Measurements from ENCODE around the gene GSK3B.

GSK3B gene

DNA sequence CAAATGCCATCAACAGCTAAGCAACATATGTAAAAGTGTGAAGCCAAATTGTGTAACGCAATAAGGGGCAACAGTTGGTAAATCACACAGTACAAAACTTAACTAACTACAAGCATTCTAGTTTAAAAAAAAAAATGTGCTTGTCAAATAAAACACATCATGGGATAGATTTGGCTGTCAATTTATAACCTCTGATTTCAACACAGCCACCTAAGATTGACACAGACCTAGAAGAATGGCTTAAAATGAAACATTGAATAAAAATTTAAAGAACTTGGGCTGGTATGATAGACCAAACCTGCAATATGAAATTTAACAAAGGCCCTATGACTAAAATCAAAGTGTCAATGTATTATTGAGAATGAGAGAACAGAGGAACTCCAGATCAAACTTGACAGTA lies 164.0 kb downstream of the GSK3B start:
- Mint-ChIP-seq H3K36me3 (no peaks in the 10 kb centered on the region), H3K4me1 (ENCODE audit: low read depth) (peaks cover 27% of the 10 kb centered on the region), H3K27ac (no peak overlapping the region), H3K9me3 (ENCODE audit: low read depth) (no peaks in the 10 kb centered on the region), H3K27me3 (no peaks in the 10 kb centered on the region), H3K4me3 (no peak overlapping the region)

DNA sequence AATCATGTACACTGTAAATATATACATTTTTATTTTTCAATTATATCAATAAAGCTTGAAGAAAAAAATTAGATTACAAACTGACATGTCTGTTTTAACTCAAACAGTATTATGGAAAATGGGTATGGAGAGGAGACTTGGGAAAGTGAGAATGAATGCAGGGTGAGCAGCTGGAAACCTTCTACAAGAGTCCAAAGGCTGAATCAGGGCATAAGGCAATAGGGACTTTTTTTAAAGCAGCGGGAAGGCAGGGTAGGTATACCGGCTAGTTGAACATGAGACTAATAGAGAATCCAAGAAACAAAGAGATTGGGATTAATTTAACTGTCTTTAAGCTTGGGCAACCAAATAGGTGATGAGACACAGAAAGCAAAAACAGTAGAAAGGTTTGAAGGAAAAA lies 167.1 kb downstream of the GSK3B start:
- Mint-ChIP-seq H3K36me3 (peaks cover 2% of the 10 kb centered on the region), H3K9me3 (ENCODE audit: low read depth) (no peaks in the 10 kb centered on the region), H3K27me3 (no peaks in the 10 kb centered on the region), H3K4me3 (no peak overlapping the region), H3K27ac (no peak overlapping the region), H3K4me1 (ENCODE audit: low read depth) (peaks cover 21% of the 10 kb centered on the region)

DNA sequence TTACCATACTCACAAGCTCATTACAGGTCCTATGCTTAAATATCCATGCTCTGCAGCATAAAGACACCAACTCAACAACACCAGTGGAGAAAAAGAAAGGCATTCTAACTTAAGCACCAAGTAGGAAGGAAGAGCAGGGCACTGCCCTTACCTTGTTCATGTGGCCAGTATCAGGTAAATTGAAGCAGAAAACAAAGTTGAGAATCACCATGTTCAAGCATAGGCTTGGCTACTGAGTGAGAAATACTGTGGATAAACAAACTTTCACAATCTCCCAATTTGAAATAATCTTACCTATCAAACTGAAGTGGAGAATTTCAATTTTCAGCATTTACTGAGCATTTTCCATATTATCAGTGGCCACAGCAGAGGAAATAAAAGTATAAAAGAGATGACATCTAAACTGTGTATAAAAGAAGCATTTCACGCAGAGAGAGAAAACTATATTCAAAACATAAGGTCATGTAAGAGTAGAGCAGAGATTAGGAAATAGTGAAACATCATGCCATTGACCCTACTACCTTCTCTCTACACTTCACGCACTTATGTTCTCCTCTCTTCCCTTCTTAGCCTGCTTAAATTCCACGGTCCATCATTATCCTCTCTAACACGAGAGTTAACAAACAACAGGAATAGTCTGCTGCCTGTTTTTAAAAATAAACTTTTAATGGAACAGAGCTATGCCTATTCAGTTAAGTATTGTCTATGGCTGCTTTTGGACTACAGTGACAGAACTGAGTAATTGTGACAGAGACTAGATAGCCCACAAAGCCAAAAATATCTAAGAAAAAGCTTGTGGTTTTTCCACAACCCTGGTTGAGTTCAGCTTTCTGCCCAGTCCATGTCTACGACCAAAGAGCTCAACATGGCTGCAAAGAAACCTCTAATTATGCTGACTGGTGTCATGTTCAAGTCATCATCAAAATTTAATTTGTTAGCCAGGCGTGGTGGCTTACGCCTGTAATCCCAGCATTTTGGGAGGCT lies 169.8 kb downstream of the GSK3B start:
- Mint-ChIP-seq H3K9me3 (ENCODE audit: low read depth) (no peaks in the 10 kb centered on the region), H3K4me3 (no peak overlapping the region), H3K4me1 (ENCODE audit: low read depth) (peaks cover 17% of the 10 kb centered on the region), H3K36me3 (peaks cover 9% of the 10 kb centered on the region), H3K27ac (peak overlapping the region; percentile 5), H3K27me3 (no peaks in the 10 kb centered on the region)

DNA sequence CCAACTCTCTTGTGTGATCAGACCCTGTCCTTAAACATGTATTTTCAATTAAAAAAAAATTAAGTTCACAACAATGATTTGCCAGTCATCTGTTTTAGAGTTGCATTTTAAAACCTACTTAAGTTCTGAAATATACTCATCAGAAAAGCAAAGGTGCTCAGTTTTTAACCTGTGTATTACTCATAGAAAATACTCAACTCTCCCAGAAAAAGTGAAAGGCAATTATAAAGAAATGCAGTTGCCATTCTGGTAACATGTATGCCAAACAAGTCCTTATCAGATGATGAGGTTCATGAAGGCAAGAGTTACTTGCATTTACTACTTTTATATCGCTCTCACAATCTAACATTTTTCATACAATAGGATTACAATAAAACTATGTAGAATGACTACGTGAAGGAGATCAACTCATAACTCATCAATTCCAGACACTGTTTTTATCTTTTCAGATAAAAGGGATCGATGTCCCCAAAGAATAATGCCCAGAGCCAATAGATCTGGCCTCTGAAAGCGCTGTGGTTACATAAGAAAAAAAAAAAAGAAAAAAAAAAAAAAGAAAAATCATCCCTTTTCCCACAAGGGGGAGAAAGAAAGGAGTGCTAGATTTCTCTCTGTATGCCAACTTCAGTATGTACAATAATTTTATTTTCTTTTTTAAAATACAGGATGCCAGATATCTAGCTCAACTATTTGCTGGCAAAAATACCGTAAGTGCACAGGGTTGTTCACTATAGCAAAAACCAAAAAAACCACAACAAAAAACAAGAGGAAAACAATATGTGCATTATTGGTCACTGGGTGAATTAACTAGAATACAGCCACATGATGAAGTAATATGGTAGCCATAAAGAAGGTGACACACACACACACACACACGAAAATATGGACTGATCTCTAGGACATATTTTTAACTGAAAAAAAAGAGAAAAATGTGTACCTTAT lies 175.0 kb downstream of the GSK3B start:
- peaks cover 15% of the 10 kb centered on the region for H3K36me3 Mint-ChIP-seq
- no peaks in the 10 kb centered on the region for H3K9me3 Mint-ChIP-seq (ENCODE audit: low read depth)
- H3K27ac Mint-ChIP-seq = no peak overlapping the region
- no peak overlapping the region for H3K4me3 Mint-ChIP-seq
- no peaks in the 10 kb centered on the region for H3K27me3 Mint-ChIP-seq
- H3K4me1 Mint-ChIP-seq (ENCODE audit: low read depth) = peaks cover 18% of the 10 kb centered on the region

DNA sequence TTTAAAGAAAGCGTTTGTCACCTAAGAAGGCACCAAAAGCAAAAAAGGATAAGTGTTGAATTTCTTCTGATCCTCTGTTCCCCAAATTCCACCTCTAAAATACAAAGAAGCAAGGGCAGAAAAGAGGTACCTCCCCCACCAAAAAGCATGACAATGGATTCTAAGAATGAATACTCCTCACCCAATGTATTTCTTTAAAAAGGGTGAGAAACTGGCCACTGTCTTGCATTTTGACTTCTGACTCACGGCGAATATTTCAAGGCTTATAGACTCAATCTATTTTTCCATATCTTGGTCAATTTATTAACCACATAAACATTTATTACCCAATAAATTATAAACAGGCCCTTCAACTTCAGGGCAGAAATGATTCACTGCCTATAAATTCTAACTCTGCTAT lies 181.2 kb downstream of the GSK3B start:
- H3K4me1 Mint-ChIP-seq (ENCODE audit: low read depth) = peaks cover 29% of the 10 kb centered on the region
- H3K36me3 Mint-ChIP-seq = peaks cover 19% of the 10 kb centered on the region
- peak overlapping the region; percentile 50 for H3K27ac Mint-ChIP-seq
- H3K9me3 Mint-ChIP-seq (ENCODE audit: low read depth) = no peaks in the 10 kb centered on the region
- no peak overlapping the region for H3K4me3 Mint-ChIP-seq
- no peaks in the 10 kb centered on the region for H3K27me3 Mint-ChIP-seq

DNA sequence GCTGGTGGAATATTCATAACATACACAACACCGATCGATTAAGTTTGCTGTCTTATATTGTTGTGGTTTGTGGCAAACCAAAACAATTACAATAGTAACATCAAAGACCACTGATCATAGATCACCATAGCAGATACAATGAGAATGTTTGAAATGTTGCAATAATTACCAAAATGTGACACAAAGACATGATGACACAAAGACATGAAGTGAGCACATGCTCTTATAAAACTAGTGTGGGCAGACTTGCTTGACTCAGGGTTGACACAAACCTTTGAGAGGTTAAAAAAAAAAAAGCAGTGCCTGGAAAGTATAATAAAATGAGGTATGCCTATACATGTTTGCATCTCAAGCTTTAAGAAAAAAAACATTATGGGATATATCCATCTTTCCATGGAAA lies 182.0 kb downstream of the GSK3B start:
- Mint-ChIP-seq H3K4me3 (peak overlapping the region; percentile 45), H3K27me3 (no peaks in the 10 kb centered on the region), H3K4me1 (ENCODE audit: low read depth) (peaks cover 29% of the 10 kb centered on the region), H3K27ac (peak overlapping the region; percentile 88), H3K9me3 (ENCODE audit: low read depth) (no peaks in the 10 kb centered on the region), H3K36me3 (peaks cover 19% of the 10 kb centered on the region)

DNA sequence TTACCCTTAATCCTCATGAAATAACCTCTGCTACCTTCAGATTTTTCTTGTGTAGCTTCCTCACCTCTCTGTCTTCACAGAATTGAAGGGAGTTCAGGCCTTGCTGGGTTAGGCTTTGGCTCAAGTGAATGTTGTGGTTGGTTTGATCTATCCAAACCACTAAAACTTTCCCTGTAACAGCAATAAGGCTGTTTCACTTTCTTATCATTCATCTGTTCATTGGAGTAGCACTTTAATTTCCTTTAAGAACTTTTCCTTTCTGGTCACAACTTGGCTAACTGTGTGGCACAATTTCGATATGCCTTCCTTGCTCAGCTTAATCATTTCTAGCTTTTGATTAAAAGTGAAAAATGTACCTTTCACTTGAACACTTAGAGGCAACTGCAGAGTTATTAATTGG lies 182.5 kb downstream of the GSK3B start:
- Mint-ChIP-seq H3K4me3 (peak overlapping the region; percentile 45), H3K36me3 (peaks cover 19% of the 10 kb centered on the region), H3K9me3 (ENCODE audit: low read depth) (no peaks in the 10 kb centered on the region), H3K4me1 (ENCODE audit: low read depth) (peaks cover 28% of the 10 kb centered on the region), H3K27ac (peak overlapping the region; percentile 88), H3K27me3 (no peaks in the 10 kb centered on the region)

DNA sequence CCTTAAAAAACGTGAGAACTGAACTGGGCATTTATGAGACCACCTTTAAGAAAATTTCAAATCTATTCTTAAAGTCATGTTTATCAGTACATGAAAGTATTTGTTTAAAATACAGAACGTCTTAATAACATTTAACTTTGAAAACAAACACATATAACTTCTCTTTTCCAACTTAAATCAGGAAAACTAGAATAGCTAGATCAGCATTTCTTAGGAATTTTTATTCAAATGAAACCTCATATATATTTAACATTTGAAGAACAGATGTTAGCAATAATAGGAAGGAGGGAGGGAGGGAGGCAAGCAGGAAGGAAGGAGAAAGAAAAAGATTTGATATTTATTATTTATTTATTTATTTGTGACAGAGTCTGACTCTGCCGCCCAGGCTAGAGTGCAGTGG lies 192.2 kb downstream of the GSK3B start:
- H3K9me3 Mint-ChIP-seq (ENCODE audit: low read depth) = no peaks in the 10 kb centered on the region
- H3K4me3 Mint-ChIP-seq = no peak overlapping the region
- H3K36me3 Mint-ChIP-seq = peaks cover 8% of the 10 kb centered on the region
- no peak overlapping the region for H3K27ac Mint-ChIP-seq
- no peaks in the 10 kb centered on the region for H3K27me3 Mint-ChIP-seq
- H3K4me1 Mint-ChIP-seq (ENCODE audit: low read depth) = peaks cover 7% of the 10 kb centered on the region

DNA sequence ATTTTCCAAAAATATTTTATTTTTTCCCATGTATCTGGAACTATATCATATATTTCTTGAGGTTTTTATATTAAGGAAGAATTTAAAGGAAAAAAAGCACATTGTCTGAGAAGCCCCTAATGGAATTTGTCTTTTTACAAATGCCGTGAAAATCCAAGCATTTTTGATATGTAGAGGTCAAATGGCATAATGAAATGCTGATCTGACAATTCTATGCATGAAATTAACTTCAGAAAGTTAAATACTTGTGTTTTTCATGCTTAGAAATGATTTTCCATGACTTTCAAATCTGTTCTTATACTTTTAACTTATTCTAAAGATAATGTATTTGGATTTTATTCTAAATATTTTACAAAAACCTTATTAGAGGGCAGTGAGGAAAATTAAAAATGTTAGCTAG lies 193.1 kb downstream of the GSK3B start:
- Mint-ChIP-seq H3K27ac (no peak overlapping the region), H3K4me3 (no peak overlapping the region)

DNA sequence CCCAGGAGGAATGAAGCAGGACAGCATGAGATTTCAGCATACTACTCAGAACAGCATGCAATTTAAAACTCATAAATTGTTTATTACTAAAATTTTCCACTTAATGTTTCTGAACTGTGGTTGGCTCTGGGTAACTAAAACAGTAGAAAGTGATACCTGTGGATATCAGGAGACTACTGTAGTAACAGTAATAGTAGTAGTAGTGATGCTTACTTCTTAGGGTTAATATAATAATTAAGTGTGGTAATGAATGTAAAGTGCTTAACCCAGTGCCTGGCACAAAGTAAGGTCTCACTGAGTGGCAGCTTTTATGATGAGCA lies 195.1 kb downstream of the GSK3B start:
- H3K9me3 Mint-ChIP-seq (ENCODE audit: low read depth) = no peaks in the 10 kb centered on the region
- peaks cover 7% of the 10 kb centered on the region for H3K4me1 Mint-ChIP-seq (ENCODE audit: low read depth)
- no peak overlapping the region for H3K4me3 Mint-ChIP-seq
- H3K27ac Mint-ChIP-seq = no peak overlapping the region
- no peaks in the 10 kb centered on the region for H3K27me3 Mint-ChIP-seq
- peaks cover 6% of the 10 kb centered on the region for H3K36me3 Mint-ChIP-seq

More for the DNA sequence above, 193.1 kb downstream of the GSK3B start:
- H3K4me1 Mint-ChIP-seq (ENCODE audit: low read depth) = peaks cover 7% of the 10 kb centered on the region
- H3K36me3 Mint-ChIP-seq = peaks cover 8% of the 10 kb centered on the region
- no peaks in the 10 kb centered on the region for H3K9me3 Mint-ChIP-seq (ENCODE audit: low read depth)
- H3K27me3 Mint-ChIP-seq = no peaks in the 10 kb centered on the region

DNA sequence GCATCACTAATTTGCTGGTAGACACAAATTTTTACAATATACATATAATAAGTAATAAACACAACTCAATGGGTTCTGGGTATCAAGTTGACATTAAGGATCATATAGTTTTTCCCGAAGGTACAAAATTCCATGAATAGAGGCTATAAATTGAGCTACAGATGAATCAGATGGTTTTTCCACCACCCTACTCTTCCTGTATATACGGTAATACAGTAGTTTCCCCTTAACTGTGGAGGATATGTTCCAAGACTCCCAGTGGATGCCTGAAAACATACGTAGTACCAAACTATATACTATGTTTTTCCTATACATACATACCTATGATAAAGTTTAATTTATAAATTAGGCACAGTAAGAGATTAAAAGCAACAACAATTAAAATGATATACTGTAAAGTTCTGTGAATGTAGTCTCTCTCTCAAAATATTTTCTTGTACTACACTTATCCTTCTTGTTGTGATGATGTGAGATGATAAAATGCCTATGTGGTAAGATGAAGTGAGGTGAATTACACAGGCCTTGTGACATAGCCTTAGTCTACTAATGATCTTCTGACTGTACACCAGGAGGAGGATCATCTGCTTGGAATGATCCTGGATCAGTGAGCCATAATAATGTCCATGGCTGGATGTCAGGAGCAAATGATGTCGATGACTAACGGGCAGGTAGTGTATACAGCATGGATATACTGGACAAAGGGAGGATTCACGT lies 195.6 kb downstream of the GSK3B start:
- no peaks in the 10 kb centered on the region for H3K9me3 Mint-ChIP-seq (ENCODE audit: low read depth)
- no peak overlapping the region for H3K27ac Mint-ChIP-seq
- H3K27me3 Mint-ChIP-seq = no peaks in the 10 kb centered on the region
- no peak overlapping the region for H3K4me3 Mint-ChIP-seq
- H3K4me1 Mint-ChIP-seq (ENCODE audit: low read depth) = peaks cover 7% of the 10 kb centered on the region
- H3K36me3 Mint-ChIP-seq = peaks cover 4% of the 10 kb centered on the region

DNA sequence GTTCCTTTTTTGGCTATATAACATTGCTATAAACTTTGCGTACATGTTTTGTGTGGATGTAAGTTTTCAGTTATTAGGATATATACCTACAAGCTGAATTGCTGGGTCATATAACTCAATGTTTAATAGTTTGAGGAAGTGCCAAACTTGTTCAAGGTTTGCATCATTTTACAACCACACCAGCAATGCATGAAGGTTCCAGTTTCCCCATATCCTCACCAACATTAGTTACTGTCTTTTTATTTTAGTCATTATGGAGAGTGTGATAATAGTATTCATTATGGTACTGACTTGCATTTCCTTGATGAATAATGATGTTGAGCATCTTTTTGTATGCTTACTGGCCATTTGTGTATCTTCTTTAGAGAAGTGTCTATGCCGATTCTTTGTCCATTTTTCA lies 200.1 kb downstream of the GSK3B start:
- Mint-ChIP-seq H3K27me3 (no peaks in the 10 kb centered on the region), H3K36me3 (peaks cover 16% of the 10 kb centered on the region), H3K9me3 (ENCODE audit: low read depth) (no peaks in the 10 kb centered on the region), H3K4me3 (no peak overlapping the region), H3K4me1 (ENCODE audit: low read depth) (peaks cover 12% of the 10 kb centered on the region), H3K27ac (peak overlapping the region; percentile 24)

DNA sequence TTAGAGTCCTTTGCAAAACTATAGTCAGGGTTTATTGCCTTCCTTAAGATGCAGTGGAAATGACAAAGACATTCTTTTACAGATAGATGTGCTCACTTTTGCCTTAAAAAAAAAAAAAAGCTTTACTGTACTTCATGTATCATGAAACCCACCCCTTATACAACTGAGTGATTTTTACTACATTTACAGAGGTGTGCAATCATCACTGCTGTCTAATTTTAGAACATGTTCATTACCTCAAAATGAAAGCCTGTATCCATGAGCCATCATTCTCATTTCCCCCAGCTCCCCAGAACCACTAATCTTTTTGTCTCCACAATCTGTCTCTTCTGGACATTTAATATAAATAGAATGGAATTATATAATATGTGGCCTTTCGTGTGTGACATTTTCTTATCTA lies 200.5 kb downstream of the GSK3B start:
- Mint-ChIP-seq H3K27me3 (no peaks in the 10 kb centered on the region), H3K4me1 (ENCODE audit: low read depth) (peaks cover 8% of the 10 kb centered on the region), H3K9me3 (ENCODE audit: low read depth) (no peaks in the 10 kb centered on the region), H3K4me3 (no peak overlapping the region), H3K36me3 (peaks cover 19% of the 10 kb centered on the region), H3K27ac (peak overlapping the region; percentile 24)

DNA sequence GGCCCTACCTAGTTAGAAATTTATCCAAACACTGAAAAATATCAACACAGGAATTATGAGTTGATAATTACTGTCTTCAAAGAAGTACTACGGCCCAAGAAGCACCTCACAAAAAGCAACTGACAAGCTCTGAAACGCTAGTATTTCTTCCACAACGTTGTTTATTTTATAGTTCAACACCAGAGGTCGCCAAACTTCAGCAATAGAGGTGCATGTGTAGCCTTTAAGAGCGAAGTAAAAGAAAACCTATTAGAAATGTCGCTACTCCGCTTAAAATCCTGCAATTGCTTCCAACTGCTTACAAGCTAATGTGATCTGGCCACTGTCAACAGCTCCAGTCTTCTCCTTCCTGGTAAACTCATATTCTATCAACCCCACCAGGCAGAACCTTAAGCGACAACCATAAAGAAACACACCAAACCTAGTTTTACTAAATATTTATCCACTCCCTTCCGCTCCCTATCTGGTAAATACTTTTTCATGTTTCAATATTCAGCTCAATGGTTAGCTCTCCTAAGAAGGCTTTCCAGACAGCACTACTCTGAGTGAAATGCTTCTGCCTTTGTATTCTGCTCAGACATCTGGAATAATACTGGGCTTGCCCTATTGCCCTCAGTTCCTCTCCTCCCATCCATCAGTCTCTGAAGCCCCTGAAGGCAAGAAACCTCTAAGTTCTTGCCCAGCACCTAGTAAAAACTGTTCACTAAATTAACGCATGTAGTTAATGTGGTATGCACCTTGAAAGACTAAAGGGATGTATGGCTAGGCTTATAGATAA lies 202.1 kb downstream of the GSK3B start:
- Mint-ChIP-seq H3K4me3 (no peak overlapping the region), H3K36me3 (peaks cover 34% of the 10 kb centered on the region), H3K27me3 (no peaks in the 10 kb centered on the region), H3K27ac (no peak overlapping the region), H3K4me1 (ENCODE audit: low read depth) (peaks cover 7% of the 10 kb centered on the region), H3K9me3 (ENCODE audit: low read depth) (peaks cover 5% of the 10 kb centered on the region)

Measured in activated naive CD8-positive, alpha-beta T cell (primary cell).